ENCODE data around the gene PRPF6. TPM values are rescaled to one million over a fixed set of nuclear protein-coding genes. Genes with fewer than 3 reads are reported as not detected.

Gene PRPF6
- total RNA-seq, 1 donor from 2014 or later, result 71.0 TPM

DNA sequence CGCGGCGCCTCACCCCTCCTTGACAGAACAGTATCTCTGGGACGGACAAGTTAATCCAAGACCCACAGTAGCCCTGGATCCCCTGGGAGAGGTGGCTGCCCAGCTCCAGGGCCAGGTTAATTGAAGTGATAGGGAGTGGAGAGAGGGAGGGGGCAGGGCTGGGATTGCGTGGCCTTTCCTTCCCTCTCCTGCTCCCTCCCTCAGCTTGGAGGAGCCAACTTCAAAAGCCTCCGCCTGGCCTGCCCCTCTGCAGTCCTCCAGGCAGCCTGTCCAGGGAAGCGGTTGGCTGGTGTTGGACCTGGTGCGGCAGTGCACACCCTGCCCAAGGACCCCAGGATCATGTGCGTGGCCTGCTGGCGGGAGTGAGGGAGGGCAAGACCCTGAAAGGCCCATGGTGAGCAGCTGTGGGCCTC lies 55.0 kb downstream of the PRPF6 start, which contains the start of gene C20orf204:
C20orf204 (plus strand) TSS at position 250 of the 413 bp plus-strand sequence; CDS start at position 392, 142 bp downstream.
- no peak for DNase-seq

DNA sequence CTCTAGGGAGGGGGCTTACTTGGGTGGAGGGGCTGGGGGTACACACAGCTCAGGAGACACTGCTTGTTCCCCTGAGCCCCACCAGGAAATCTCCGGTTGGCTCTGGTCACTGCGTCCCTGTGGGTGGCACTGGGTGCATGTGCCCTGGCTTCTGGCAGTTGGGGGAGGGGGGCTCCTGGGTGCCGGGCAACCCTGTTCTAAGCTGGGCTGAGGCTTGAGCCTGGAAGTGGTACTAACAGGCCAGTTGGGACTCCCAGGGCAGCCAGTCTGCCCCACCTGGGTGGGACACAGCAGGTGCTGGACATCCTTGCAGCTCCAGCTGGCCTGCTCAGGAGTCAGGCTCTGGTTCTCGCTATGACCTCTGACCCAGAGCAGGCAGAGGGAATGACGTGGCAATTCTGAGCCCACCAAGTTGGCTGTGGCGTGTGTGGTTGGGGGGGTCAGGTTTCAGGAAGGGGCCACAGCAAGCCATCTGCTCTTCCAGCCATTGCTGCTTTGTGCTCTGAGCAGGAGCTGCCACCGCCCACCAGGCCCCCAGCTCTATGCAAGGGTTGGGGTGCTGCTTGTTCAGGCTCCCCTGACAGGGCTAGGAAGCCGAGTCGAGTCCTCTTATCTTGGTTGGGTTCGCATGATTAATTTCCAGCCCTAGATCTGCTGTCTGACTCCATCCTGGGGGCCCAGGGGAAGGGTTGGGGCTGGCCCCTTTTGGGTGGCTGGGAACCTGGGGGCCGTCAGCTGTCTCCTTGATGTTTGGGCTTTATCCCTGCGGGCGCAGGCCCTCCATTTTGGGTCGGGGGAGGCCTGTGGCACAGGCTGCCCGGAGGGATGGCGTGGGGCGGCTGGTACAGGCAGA lies 55.6 kb downstream of the PRPF6 start:
- DNase-seq, result no peak

DNA sequence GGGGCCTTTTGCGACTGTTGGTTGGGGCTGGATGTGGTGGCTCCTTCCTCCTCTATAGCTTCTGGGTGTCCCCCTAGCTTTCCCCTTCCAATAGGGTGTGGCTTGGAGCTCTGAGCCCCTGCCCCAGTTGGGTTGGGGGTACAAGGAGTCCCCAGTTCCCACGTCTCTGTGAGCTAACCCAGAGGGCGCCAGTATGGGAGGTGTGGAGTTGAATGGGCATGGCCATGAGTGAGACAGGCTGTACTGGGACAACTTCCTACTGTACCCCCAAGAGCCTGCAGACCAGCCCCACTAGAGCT lies 56.2 kb downstream of the PRPF6 start:
- no peak for DNase-seq

DNA sequence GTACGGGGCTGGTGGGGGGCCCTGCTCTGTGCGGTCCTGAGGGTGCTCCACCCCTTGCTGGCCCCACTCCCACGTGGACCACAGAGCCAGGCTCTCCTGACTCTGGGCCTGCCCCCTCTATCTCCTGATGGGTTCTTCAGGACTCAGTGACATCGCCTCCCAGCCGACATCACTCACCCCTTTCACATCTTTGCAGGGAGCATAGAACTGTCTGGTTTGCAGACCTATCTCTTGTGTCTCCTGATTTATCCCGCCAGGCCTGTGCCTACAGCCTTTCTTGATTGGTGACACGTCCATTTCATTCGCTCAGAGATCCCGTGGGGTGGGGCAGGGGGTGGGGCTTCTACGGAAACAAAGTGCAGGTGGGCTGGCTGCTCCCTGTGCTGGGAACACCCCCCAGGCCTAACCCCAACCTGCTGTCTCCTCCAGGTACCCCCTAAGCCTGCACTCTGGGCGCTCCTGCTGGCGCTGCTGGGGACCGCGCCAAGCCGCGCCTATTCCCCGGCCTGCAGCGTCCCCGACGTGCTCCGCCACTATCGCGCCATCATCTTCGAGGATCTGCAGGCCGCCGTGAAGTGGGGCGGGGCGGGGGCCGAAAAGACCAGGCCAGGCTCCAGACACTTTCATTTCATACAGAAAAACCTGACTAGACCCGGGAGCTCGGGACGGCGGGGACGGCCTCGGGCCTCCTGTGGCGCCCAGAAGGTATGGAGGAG lies 56.7 kb downstream of the PRPF6 start:
- no peak for DNase-seq

DNA sequence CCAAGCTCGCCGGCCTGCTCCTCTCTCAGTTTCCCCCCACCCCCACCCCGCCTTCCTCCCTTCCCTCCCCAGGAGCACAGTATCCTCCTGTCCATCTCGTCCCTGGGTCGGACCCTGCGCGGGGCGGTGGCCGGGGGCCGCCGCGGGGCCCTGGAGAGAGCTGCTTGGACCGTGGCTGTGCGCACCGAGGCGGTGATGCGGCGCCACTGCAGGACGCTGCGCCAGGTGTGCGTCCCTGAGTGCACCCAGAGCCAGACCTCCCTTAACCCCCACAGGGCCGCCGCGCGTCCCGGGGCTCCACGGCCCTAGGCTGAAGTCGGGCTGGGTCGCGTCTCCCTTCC lies 57.3 kb downstream of the PRPF6 start:
- DNase-seq, result no peak

DNA sequence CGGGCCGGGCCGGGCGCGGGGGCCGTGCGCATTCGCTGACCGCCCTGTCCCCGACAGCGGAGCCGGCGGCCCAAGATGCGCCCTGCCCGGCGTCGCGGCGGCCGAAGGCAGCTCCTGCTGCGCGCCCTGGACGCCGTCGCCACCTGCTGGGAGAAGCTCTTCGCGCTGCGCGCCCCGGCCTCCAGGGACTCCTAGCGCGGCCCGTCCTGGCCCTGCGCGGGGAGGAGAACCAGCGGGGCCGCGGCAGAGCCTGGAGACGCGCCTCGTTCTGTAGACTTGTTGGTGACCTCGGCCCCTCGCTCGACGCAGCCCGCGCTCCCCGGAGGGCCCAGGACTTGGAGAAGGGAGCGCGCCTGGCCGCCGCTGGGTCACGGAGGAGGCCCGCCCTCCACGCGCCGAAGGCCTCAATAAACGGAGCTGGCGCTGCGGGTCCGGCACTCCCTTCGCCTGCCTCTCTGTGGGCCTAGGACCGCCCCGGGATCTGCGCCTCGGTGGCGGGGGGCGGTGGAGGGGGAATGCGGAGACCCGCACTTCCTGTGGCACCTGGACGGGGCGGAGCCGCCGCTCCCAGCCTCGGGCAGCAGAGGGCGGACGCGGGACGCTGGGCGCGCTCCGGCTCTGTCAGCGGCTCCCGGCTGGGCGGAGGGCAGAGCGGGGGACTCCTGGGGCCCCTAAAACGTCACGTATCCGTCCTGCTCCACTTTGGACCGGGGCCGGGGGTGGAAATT lies 57.8 kb downstream of the PRPF6 start:
- DNase-seq, result no peak

DNA sequence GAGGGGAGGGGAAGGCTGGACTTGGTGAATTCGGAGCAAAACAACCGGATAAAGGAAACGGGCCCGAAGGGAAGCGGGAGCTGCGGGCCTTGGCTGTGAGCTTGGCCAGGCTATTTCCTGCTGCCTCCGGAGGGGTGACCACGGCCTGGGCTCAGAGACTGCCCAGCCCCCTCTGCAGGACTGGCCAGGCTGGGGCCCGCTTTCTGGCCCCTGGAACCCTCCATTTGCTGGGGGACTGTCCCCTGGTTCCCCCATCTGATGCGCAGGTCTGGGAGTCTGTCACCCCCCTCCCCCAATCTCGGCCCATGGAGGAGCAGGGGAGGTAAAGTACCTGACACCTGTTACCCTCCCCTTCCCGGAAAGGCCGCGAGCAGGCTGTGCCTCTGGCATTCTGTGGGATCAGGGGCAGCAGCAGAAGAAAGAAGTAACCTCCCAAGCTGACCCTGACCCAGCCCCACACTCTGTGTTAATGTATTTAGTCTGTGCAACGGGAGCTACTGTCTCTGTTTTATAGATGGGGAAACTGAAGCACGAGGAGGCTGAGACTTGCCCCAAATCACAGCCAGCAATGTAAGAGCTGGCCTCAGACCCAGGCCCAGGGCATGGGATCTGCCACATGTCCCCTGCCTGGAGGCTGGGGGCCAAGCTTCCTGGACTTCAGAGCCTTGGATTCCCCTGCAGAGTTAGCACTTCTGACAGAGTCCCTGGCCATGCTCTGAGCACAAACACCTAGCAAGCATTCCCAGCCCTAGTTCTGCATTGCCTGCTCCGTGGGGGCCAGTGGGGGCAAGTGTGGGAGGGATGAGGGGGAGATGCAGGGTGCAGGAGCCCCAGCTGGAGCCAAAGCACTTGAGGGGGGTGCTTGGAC lies 58.6 kb downstream of the PRPF6 start:
- DNase-seq, result no peak

DNA sequence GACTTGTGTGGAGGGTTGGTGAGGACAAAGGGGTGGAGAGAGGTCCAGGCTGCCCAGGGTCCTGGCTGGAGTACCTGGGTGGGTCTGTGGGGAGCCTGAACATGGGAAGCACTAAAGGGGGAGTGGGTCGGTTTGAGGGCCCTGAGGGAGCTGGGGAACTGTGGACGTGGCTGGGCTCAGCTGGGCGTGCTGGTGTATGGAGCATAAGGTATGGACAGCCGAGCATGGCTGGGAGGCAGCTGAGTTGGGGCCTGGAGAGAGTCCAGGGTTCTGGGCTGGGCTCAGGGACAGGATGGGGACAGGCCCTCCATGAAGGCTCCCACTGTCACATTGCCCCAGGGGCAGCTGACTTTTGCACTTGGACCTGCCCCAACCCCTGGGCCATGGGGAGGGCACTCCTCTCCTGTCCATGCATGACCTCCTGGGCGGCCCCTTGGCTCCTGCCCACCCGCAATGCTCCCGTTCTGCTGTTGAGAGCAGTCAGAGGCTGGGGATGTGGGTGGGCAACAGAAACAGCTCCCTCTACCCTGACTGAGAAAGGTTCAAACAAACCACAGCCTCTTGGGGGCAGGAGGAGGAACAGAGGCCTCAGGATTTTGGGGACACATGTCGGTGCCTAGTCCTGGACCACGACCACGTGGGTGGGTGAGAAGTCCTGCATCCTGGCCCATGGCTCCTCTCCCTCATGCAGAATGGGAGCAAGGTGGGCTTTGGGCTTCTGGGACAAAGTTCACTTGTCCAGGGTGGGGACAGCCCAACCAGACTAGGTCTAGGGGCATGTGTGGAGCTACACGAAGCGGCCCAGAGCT lies 59.5 kb downstream of the PRPF6 start:
- DNase-seq, result no peak

DNA sequence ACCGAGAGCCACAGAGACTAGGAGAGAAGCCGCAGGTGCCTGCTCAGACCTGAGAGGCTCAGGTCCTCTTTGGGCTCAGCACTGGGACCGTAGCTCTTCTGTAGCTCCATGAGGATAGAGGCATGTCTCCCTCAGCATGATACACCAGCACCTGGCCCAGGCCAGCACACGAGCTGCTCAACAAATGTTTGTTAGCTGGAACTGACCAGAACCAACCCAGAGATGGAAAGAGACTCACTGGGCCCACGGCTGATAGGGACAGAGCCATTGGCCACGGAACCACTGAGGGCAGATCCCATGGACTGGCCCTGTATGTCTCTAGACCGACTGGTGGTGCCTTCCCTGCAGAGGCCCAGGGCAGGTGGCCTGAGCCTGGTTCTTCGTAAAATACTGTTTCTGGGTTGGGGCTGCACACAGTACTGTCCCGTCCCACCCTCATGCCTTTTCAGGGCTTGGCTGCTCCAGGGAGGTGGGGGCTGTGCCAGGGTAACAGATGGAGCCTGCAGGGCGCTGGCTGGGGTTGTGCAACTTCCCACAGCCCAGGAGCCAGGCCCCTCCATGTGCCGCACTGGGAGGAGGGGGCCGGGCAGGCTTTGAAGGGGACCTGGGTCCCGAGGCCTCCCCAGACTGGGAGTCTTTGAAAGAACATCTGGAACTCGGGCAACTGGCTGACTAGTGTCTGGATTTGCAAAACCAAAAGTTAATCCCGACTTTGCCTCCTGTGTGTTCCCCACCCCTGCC lies 60.3 kb downstream of the PRPF6 start:
- no peak for DNase-seq

DNA sequence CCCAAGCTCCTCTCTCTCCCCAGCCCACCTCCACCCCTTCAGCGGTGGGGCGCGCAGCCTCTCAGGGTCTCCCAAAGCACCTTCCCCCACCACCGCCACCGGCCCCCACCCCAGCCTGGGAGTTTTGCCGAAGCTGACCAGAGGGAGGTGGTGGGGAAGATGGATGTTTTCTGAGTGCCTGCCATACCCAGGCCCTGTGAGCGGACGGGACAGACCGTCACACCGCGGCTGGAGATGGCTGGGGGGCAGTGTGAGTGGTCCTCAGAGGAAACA lies 60.8 kb downstream of the PRPF6 start:
- DNase-seq, result no peak

DNA sequence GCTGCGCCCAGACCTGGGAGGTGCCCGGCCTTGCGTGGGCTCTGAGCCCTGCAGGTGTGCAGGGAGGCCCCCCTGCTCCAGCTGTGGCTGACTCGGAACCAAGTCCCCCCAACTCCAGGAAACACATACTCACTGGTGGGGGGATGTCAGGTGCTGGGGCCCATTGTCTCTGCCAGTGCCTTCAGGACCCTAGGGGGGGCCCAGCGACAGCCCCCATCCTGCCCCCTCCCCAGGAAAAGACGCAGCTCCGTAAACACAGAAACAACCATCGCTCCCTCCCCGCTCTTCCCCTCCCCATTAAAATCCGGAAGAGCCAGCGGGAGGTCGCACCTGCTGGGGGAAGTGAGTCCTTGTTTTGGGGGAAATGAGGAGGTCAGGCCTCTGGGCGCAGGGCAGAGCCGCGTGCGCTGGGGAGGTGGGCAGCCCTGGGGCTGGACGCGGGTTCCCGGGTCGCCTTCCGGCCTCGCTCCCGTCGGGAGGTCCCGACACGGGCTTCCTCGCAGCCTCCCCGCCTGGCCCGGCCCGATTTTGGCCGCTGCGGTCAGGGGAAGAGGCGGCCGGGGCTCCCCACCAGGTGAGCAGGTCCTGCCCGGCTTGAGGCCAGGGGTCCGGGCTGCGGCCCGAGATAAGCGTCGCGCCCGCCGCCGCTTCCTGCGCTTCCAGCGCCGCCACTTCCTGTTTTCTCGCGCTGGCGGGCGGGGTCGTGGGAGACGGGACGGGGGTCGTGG lies 61.3 kb downstream of the PRPF6 start:
- DNase-seq, result no peak

DNA sequence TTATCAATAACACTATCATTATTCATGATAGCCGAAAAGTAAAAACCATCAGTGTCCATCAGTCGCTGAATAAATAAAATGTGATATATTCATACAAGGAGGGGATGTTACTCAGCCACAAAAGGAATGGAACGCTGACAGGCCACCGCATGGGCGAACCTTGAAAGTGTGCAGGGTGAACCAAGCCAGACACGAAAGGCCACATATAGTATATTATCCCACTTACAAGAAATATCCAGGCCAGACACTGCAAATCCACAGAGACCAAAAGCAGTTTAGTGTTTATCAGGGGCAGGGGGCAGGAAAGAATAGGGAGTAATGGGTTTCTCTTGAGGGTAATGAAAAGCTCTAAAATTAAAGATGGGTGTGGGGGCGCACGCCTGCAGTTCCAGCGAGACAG lies 62.8 kb downstream of the PRPF6 start:
- DNase-seq, result no peak

DNA sequence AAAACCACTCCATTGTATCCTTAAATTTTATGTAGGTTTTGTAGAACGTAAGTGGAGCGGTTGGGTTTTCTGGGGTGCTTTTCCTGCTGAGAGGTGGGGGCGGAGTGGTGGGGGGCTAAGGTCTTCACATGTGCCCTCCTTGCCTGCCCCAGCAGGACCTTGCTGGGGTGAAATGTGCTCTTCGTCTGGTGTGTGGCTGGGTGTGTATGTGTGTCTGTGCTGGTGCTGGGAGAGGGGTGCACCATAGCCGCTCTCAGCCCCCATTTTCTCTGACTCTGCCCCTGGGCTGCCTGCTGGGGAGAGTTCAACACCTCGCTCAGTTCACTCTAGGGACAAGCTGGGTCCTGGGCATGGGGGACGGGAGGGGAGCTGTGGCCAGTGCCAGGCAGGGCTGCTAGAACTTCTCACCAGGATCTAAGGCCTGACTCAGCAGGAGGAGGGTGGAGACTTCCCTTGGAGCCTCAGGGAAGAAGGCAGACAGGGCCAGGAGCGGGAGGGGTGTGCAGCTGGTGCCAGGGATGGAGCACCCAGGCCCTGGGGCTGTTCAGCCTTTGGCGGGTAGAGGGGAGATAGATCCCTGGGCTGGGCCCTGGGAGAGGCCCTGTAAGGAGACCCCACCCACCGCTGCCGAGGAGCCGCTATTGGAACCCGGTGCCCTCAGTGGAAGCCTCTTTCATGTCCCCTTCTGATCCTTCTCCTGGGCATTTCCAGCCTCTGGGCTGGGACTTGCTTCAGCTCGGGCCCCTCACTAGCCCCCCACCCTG lies 63.7 kb downstream of the PRPF6 start:
- no peak for DNase-seq

DNA sequence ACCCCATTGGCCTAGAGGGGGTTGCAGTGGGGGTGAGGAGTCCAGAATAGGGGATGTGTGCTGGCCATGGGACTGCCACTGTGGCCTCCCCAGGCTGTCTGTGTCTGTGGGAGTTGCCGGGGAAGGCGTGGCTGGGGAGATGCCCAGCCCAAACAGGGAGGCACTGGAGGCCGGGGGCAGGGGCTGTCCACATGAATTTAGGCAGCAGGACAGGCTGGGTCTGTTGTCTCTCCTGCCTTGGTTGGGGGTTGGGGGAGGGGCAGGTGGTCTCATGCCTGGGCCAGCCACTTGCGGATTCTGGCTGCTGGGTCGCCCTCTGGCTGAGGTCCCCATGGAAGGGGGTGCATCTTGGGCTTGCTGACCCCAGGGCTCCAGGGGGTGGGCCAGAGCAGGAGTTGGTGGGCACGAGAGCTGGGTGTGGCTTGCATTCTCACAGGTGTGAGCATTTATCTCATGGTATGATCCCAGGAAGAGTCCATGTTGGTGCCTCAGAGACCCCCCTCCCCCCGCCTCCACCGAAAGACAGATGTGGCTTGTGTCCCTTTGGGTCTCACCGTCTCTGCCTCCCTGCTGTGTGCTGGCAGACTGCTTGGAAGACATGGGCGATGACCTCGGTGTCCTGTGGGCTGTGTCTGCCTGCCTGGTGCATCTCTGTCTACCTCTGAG lies 64.5 kb downstream of the PRPF6 start:
- no peak for DNase-seq

DNA sequence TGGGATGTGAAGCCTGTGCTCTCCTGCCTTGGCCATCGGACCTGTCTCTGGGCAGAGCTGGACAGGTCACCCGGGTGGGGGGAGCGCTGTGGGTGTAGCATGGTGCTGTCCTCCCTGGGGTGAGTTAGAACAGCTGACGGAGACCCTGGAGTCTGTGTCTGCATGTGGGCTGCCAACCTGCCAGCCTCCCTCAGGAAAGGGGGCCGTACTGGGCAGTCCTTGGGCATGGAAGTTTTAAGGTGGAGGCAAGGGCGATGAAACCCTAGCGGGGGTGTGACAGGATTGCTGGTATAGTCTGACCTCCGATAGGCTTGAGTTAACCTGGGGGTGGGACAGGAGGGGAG lies 66.1 kb downstream of the PRPF6 start:
- no peak for DNase-seq

DNA sequence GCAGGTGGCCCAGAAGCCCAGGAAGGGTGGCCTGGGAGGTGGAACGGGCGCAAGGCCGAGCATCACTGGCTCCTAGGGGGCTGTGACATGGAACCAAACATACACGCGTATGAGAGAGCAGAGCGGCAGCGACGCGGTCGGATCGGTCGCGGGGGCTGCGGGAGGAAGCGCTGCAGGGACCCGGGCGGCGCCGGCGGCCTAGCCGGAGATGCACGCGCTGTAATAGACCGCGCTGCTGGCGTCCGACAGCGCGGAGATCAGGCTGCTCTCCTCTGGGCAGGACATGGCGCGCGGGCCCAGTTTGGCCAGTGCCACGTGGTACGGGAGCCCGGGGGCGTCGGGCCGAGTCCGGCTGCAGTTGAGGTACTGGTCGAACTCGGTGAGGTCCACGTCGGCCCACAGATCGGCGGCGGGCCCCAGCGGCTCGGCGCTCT lies 67.1 kb downstream of the PRPF6 start:
- DNase-seq, result no peak

DNA sequence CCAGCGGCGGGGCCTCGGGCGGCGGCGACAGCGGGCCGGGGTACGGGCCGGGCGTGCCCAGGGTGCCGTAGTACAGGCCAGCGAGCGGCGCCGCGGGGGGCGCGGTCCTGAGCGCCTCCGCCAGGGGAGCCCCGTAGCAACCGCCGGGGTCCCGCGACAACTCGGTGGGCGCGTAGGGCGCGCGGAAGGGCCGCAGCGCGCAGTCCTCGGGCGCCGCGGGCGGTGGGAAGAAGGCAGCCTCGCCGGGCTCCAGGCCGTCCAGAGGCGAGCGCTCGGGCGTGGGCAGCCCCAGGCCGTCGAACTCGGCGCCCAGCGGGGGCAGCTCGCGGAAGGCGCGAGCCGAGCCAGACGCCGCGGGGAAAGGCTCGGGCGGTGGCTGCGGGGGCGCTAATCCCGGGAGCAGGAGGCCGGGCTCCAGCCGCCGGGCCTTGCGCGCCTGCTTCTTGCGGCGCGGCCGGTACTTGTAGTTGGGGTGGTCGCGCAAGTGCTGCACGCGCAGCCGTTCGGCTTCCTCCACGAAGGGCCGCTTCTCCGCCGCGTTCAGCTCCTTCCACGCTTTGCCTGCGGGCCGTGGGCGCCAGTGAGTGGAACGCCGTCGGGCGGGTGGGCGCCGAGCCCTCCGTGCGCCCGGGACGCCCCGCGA lies 67.6 kb downstream of the PRPF6 start:
- no peak for DNase-seq
